Measurements from ENCODE around the gene FUT7. TPM values are rescaled to one million over a fixed set of nuclear protein-coding genes. Genes with fewer than 3 reads are reported as not detected.

The FUT7 gene
- total RNA-seq, 4 donors from 2014 or later = 0.20 TPM; not detected in 3

DNA sequence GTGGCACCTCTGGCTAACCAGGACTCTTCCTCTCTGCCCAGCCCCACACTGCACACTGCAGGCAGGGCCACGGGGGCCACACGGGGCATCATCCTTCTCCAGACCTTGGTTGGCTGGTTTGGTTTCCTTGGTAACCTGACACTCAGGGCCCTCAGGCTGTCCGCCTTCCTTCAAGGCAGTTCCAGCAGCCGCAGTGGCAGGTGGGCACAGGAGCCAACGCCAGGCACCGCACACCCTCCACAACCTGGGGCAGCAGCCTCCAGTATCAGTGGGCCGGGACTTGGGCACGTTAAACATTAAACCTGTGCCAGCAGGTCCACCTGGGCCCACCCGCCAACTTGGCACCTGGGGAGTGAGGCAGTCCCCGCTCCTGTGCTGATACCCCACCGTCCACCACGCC, 12.1 kb upstream of the FUT7 start:
- Histone ChIP-seq H3K9me3 (no peaks in the 10 kb centered on the region), H3K4me3 (peak overlapping the region in 1 of 2 donors; percentile 73), H3K27me3 (peaks cover 25% of the 10 kb centered on the region), H3K27ac (peak overlapping the region in 3 of 4 donors; percentile 37 to 83 (median 75)), H3K36me3 (peaks cover 0 to 38% of the 10 kb centered on the region in 2 donors), H3K4me1 (peaks cover 0 to 47% (median 12%) of the 10 kb centered on the region in 3 donors)
- WGBS, 2 donors (ENCODE audit: low coverage in 1 of 2) = 100% methylated on average over 1 of the region's 12 CpGs; no CpG with 5 or more reads in 1 of the 2 donors
- no peak for ATAC-seq
- TF ChIP-seq EP300 (IDR thresholded peaks at IDR 0.05) (no peak), POLR2AphosphoS5 (IDR thresholded peaks at IDR 0.05) (no peak), POLR2A (IDR thresholded peaks at IDR 0.05) (no peak)
- TF ChIP-seq, protein P1, sequence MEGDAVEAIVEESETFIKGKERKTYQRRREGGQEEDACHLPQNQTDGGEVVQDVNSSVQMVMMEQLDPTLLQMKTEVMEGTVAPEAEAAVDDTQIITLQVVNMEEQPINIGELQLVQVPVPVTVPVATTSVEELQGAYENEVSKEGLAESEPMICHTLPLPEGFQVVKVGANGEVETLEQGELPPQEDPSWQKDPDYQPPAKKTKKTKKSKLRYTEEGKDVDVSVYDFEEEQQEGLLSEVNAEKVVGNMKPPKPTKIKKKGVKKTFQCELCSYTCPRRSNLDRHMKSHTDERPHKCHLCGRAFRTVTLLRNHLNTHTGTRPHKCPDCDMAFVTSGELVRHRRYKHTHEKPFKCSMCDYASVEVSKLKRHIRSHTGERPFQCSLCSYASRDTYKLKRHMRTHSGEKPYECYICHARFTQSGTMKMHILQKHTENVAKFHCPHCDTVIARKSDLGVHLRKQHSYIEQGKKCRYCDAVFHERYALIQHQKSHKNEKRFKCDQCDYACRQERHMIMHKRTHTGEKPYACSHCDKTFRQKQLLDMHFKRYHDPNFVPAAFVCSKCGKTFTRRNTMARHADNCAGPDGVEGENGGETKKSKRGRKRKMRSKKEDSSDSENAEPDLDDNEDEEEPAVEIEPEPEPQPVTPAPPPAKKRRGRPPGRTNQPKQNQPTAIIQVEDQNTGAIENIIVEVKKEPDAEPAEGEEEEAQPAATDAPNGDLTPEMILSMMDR (IDR thresholded peaks at IDR 0.05) = no peak

DNA sequence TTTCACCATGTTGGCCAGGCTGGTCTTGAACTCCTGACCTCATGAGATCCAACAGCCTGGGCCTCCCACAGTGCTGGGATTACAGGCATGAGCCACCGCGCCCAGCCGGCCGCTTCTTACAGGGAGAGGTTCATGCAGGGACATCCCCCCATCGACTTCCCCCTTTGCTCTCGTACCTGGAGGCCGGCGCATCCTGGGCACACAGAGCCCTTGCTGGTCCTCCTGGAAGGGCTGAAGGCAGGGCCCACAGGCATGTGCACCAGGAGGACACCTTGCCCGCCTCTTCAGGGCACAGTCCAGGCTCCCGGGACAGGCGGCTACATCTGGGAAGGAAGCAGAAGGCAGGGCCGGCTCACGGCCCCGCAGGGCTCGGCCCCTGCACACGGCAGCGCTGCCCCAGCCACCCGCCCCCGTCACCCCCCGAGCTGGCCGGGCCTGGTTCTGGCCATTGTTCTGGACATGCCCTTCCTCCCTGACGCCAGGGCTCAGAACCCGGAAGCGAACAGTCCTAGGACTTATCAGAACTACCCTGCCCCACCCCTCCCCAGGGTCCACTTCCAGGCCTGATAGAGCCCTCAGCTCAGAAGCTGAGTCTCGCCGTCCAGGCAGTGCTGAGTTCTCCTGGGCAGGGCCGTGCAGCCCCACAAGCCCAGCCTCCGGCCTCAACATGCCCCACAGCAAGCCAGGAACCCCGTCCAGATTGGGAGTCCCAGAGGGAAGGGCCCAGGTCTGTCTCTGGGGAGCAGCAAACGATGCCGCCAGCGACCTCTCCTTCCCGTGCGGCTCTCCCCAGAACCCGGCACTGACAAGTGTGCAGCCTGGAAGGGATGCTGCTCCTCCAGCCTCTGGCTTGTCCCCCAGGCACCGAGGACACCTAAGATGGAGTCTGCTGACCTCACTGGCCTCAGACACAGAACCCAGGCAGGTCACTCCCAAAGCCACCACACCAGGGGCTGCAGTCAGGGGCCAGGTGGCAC, 11.2 kb upstream of the FUT7 start:
- peaks cover 15% of the 10 kb centered on the region for H3K27me3 ChIP-seq
- H3K4me1 ChIP-seq = peaks cover 0 to 41% (median 12%) of the 10 kb centered on the region in 3 donors
- H3K4me3 ChIP-seq = peak overlapping the region in 1 of 2 donors; percentile 73
- no CpG with 5 or more reads among the region's 36 CpGs for WGBS, 2 donors (ENCODE audit: low coverage in 1 of 2)
- H3K36me3 ChIP-seq = peaks cover 0 to 48% of the 10 kb centered on the region in 2 donors
- TF ChIP-seq EP300 (IDR thresholded peaks at IDR 0.05) = no peak
- TF ChIP-seq POLR2AphosphoS5 (IDR thresholded peaks at IDR 0.05) = no peak
- TF ChIP-seq POLR2A (IDR thresholded peaks at IDR 0.05) = no peak
- TF ChIP-seq, protein P1 (IDR thresholded peaks at IDR 0.05) = no peak
- H3K27ac ChIP-seq = peak overlapping the region in 3 of 4 donors; percentile 43 to 83 (median 75)
- H3K9me3 ChIP-seq = no peaks in the 10 kb centered on the region
- peak; percentile 35 for ATAC-seq

DNA sequence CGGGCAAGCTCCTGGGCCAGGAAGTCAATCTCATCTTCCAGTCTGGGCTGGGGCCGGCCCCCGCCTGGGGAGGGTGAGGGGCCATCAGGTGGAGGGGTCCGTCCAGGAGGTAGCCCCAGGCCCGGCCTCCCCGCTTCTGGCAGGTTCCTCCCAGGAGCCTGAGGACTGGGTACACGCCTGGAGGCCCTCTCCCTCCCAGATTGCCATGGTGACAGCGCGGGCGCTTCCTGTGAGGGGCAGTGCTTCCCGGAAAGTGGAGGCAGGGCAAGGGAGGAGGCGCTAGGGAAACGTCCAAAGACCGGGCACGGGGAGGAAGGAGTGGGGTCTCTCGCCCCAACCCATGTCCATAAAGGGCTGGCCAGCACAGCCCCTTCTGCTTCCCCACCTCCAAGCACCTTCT, 9.2 kb upstream of the FUT7 start:
- no peak for ATAC-seq
- peak overlapping the region in 1 of 2 donors; percentile 22 for H3K4me3 ChIP-seq

DNA sequence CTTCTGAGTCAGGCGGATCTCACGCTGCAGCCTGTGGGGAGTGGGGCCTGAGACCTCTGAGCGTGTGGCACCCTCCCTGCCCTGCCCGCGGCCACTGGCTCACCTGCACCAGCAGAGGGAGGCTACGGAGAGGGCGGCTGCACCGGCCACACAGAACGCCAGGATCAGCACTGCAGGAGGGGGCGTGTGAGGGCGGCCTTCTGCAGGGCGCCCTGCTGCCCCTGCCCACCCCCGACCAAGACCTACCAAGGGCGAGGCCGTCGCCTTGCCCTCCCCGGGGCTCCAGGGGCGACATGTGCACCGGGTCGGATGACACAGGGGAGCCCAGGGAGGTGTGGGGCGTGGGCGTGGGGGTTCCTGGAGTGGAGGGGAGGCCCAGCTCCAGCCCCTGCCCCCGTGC, 8.7 kb upstream of the FUT7 start:
- peak overlapping the region in 1 of 2 donors; percentile 22 for H3K4me3 ChIP-seq
- peak overlapping the region in 2 of 4 donors; percentile 5 to 50 for H3K27ac ChIP-seq
- no CpG with 5 or more reads among the region's 23 CpGs for WGBS, 2 donors (ENCODE audit: low coverage in 1 of 2)
- no peaks in the 10 kb centered on the region for H3K9me3 ChIP-seq
- H3K27me3 ChIP-seq = peaks cover 2% of the 10 kb centered on the region
- no peak for ATAC-seq
- TF ChIP-seq POLR2A (IDR thresholded peaks at IDR 0.05) (no peak), EP300 (IDR thresholded peaks at IDR 0.05) (no peak), POLR2AphosphoS5 (IDR thresholded peaks at IDR 0.05) (no peak)
- TF ChIP-seq, protein P1 (IDR thresholded peaks at IDR 0.05) = no peak
- peaks cover 0 to 33% (median 13%) of the 10 kb centered on the region in 3 donors for H3K4me1 ChIP-seq
- H3K36me3 ChIP-seq = peaks cover 0 to 58% of the 10 kb centered on the region in 2 donors

More for the DNA sequence above, 9.2 kb upstream of the FUT7 start:
- Histone ChIP-seq H3K36me3 (peaks cover 0 to 58% of the 10 kb centered on the region in 2 donors), H3K9me3 (no peaks in the 10 kb centered on the region), H3K27me3 (no peaks in the 10 kb centered on the region), H3K27ac (peak overlapping the region in 2 of 4 donors; percentile 5 to 50), H3K4me1 (peaks cover 0 to 33% (median 12%) of the 10 kb centered on the region in 3 donors)
- 68% methylated on average over 5 of the region's 16 CpGs; no CpG with 5 or more reads in 1 of the 2 donors for WGBS, 2 donors (ENCODE audit: low coverage in 1 of 2)
- TF ChIP-seq, protein P1 (IDR thresholded peaks at IDR 0.05) = no peak
